GM18861 (cell line): ENCODE measurements around the gene TNIK.
"Not testable (repeated sequence)": the region's sequence is repeated elsewhere in the genome, so short reads cannot be mapped to it uniquely, and the experiment has no call there.

Experiments used
- ATAC-seq: cut with Tn5 transposase; IDR thresholded peaks from one replicate; pipeline ENCODE4 v1.9.1; 2021; ENCODE audit not compliant: unreplicated experiment

The TNIK gene

DNA sequence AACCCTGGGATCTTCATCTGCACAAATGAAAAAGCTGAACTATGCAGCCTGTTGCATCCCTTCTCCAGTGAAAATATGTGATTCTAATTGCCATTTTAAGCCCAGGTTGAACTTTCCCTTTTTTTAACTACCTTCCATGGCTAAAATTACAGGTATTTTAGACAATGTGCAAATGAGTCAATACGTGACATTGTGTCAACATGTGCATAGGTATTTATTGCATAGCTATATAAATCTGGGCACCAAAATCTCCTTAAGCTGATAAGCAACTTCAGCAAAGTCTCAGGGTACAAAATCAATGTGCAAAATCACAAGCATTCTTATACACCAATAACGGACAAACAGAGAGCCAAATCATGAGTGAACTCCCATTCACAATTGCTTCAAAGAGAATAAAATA is 37.4 kb downstream of the TNIK start:
- not testable (repeated sequence) for ATAC-seq

DNA sequence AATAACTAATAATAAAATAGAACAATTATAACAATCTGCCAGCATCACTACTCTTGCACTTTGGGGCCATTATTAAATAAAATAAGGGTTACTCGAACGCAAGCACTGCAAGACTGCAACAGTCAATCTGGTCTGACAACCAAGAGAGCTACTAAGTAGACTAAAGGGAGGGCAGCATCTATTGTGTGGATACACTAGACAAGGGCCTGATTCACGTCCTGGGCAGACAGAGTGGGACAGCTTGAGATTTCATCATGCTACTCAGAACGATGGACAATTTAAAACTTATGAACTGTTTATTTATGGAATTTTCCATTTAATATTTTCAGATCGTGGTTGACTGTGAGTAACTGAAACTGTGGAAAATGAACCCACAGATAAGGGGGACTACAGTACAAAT is 39.5 kb downstream of the TNIK start:
- no peak for ATAC-seq

DNA sequence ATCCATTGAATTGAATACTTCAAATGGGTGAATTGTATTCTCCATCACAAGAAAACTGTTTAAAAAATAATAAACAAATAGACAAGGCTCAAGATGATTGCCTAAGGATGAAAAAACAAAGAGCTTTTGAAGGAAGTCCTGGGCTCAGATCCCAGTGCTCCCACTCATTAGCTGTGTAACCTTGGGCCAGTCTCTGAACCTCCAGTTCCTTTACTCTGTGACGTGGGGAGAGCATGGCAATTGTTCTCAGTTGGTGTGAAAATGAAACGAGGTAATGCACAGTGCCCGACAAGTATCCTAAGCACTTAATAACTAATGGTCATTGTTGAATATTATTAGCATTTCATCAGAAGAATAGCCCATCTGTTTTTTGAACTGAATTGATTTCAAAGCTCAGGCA is 40.7 kb downstream of the TNIK start:
- ATAC-seq = no peak

GRCh38 chr3:171417813-171418212 is 42.4 kb downstream of the TNIK start:
- no peak for ATAC-seq

- ATAC-seq = no peak
Observed at GRCh38 chr3:171417137-171417536, 43.1 kb downstream of the TNIK start.

DNA sequence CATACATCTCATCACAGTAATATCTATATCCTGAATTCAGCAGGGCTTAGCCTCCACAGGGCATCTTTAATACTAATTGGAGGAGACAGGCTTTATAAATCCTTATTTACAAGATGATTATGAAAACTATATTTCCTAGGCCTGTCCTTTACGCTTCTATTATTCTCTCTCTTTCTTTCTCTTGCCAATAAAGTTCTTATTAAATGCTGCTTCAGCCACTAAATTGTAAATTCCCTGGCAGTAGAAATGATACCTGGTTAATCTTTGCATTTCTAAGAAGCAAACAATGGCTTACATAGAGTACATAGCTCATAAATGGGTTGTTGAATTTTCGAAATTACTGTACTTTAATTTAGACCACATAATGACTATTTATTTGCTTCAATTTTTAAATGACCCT is 43.5 kb downstream of the TNIK start:
- ATAC-seq = no peak

DNA sequence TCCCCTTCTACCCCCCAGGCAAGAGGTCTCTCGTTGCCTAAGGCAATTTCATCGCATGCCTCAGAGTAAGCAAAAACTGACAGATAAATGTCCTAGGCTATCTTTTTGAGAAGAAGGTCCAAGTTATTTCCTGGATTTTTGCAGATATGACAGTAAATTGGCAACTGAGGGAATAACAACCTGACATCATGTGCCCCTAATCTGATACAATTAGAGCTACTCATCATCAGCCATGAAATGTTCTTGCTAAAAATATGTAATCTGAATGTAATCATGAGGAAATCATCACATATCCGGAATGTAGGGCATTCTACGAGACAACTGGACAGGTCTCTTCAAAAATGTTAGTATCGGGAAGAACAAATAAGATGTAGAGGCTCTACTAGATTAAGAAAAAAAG is 44.1 kb downstream of the TNIK start:
- ATAC-seq = no peak

- ATAC-seq = no peak
Observed at GRCh38 chr3:171415070-171415469, 45.1 kb downstream of the TNIK start.

- ATAC-seq = no peak
Observed at GRCh38 chr3:171412473-171412872, 47.7 kb downstream of the TNIK start.

GRCh38 chr3:171412054-171412453 is 48.2 kb downstream of the TNIK start:
- ATAC-seq = no peak

DNA sequence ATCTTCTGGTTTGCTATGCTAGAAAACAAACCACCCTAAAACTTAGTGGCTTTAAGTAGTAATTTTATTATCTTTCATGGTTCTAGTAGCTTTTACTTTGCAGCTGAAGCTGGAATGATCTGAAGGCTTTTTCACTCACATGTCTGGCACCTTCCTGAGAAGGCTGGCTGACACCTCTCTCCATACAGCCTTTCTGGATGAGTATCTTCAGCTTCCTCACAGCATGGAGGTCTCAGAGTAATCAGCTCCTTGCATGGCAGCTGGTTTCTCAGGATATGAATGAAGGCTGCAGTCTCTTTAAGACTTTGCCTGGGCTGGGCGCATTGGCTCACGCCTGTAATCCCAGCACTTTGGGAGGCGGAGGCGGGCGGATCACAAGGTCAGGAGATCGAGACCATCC is 50.0 kb downstream of the TNIK start:
- no peak for ATAC-seq

- ATAC-seq = no peak
Observed at GRCh38 chr3:171407759-171408158, 52.4 kb downstream of the TNIK start.

GRCh38 chr3:171404376-171404967 is 55.7 kb downstream of the TNIK start:
- ATAC-seq = no peak

DNA sequence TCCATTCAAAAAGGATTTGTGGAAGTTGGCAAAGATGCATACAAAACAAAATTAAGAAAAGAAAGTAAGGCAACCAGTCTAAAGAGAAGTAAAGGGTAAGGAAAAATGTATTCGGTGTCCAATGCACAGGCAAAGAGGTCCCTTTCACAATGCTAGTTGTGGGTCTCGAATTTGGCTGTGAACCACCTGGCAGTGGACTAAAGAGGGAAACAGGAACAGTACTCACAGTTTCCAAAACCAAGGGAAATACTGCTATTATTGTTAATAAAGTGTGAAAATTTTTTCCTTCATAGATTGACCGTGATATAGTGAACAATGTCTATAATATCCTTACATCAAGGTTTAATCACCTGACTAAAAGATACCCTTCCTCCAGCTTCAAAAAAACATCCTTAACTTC is 57.9 kb downstream of the TNIK start:
- ATAC-seq = no peak

DNA sequence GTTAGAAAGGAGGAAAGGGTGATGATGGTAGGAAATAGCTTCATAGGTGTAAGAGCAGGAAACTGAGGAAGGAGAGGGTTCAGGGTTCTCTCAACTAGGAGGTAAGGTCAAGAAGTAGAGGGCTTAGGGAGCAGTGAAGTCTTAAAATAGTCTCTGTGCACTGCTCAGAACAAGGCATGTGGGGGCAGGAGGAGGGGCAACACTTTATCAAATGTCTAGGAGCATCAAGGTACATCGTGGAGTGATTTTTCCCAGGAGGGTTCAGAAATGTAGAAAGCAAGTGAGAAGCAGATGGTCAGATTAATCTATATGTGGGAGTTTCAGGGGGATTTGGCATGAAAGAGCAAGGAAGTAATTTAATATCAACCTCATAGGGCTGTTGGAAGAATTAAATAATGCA is 58.8 kb downstream of the TNIK start:
- no peak for ATAC-seq

DNA sequence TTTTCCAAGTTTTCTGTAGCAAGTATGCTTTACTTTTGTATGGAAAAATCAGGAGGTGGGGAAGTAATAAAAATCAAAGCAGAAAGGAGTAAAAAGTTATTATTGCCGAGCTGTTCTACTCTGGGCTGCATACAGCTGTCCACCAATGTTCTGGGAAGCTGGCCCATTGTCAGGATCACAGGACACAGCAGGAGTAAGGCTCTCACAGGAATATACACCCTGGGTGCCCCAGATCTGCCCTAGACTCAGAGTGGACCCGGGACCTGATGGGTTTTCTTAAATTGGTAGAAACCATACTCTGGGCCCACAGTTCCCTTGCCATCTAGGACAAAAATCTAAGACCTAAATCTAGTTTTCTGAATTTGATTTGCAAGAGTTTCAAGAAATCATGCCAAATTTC is 60.4 kb downstream of the TNIK start:
- ATAC-seq = no peak

GRCh38 chr3:171398343-171398742 is 61.9 kb downstream of the TNIK start:
- no peak for ATAC-seq

DNA sequence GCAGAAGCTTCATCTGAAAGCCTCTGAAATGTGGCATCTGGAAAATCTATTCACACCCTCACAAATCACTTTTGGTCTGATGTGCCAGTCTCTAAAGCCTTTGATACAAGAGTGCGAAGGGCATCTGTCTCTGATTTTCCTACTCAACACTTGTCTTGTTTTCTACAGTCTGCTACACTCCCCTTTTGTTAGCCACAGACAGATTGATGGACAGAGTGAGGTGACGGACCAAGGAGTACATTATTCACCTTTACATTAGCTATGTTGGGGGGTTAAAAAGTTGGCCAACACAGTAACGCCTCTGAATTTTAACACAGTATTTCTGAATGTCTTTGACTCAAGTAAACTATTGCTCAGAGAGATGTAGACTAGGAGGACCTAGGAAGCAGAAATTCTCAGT is 63.1 kb downstream of the TNIK start:
- no peak for ATAC-seq

DNA sequence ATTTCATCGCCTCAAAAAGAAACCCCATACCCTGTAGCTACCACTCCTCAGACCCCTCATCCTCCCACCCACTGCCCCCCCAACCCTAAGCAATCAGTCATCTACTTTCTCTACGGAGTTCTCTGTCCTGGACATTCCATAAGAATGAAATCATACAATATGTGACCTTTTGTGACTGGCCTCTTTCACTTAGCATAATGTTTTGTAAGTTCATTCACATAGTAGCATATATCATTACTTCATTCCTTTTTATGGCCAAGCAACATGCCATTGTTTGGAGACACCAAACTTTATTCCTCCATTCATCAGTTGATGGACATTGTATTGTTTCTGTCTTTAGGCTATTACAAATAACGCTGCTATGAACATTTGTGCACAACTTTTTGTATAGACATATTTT is 64.2 kb downstream of the TNIK start:
- no peak for ATAC-seq

DNA sequence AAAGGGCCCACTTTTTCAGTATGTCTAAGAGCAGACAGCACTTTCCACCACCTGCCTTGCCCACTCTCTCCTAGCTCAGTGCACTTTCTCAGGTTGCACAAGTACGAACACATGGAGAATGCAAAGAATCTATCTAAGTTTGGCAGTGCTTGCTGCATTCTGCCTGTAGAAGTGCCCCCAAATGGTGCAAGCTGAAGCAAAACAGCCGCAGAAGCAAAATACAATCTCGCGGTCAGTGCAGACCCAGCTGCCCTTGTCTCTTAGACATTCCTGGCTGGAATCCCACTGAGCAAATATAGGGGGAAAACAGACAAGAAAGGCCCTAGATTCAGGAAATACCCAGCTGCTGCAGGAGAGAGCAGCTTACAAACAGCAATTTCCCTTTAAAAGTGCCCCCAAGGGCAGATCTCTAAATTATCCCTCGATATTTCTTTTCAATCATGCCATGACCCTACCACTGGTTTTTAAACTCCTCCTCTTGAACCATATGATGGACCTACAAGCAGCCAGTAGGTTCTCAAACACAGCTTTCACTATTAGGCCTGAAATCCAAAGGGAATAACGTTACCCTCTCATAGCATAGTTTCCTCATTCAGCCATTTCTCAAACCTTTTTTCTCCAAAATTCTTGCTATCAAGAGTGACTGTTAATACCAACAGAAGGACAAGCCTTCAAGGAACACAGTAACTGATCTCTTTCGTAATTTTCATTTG is 67.0 kb downstream of the TNIK start:
- ATAC-seq = no peak

- no peak for ATAC-seq
Observed at GRCh38 chr3:171391432-171391831, 68.8 kb downstream of the TNIK start.

- no peak for ATAC-seq
Observed at GRCh38 chr3:171390051-171390941, 69.9 kb downstream of the TNIK start.
